Endothelial cell of umbilical vein (primary cell): ENCODE results near the gene COQ6. TPM values are rescaled to one million over a fixed set of nuclear protein-coding genes. Genes with fewer than 3 reads are reported as not detected.

Experiments used
- BruUV-seq: library from RNA; stranded (reverse); fragments of 400-500 nt; replicated peaks from 2 replicates; lab custom pipeline; 2021; lab: Mats Ljungman, UMichigan
- CTCF ChIA-PET: fragments of 300-600, 350-600 bp; sonication (Branson Sonifier 250); formaldehyde crosslinking; loops from one replicate; lab custom pipeline; 2021; ENCODE audit warnings: antibody characterized with exemption, inconsistent platforms; lab: Charles Lee
- POLR2A ChIA-PET: fragments of 300-600, 350-600 bp; sonication (Branson Sonifier 250); formaldehyde crosslinking; loops from one replicate; lab custom pipeline; 2021; ENCODE audit warnings: antibody characterized with exemption, inconsistent platforms; lab: Charles Lee
- DNase-seq: peaks from one replicate; pipeline ENCODE4 v3.0.0-alpha.2; 2011; ENCODE audit warnings: low read depth, low spot score
- FAIRE-seq: peaks from 2 replicates; lab custom pipeline; 2011; peaks lifted over from hg19 to GRCh38; lab: Jason Lieb, UNC
- H2AFZ ChIP-seq: 2 replicates; pipeline ENCODE4 v1.6.0; 2012; ENCODE audit warnings: low read depth, low read length, control low read depth, inconsistent platforms
- H3K27ac ChIP-seq: 2 replicates; pipeline ENCODE4 v1.5.1; 2011; ENCODE audit warnings: low read depth, mild to moderate bottlenecking, control low read depth, low read length, moderate library complexity; ENCODE audit not compliant: insufficient read depth
- H3K27me3 ChIP-seq, 2 experiments: 2 replicates each; pipeline versions ENCODE4 v1.6.0 to v1.6.1; 2011; ENCODE audit warnings: low read length in 2 of 2, mixed read lengths in 1 of 2; ENCODE audit not compliant: control insufficient read depth in 2 of 2, insufficient read depth in 2 of 2
- H3K36me3 ChIP-seq, 2 experiments: 2 replicates in 1 of 2; 3 replicates in 1 of 2; pipeline ENCODE4 v1.5.1; 2011; ENCODE audit warnings: low read length in 2 of 2, mild to moderate bottlenecking in 1 of 2, moderate library complexity in 1 of 2; ENCODE audit not compliant: control insufficient read depth in 2 of 2, insufficient read depth in 2 of 2; ENCODE audit errors: extremely low read depth in 1 of 2
- H3K4me1 ChIP-seq: 3 replicates; pipeline ENCODE4 v1.5.1; 2011; ENCODE audit warnings: mild to moderate bottlenecking, low read length; ENCODE audit not compliant: control insufficient read depth, insufficient read depth; ENCODE audit errors: extremely low read depth
- H3K4me2 ChIP-seq: 2 replicates; pipeline ENCODE4 v1.6.1; 2011; ENCODE audit warnings: low read length, control low read depth, mixed read lengths; ENCODE audit not compliant: insufficient read depth
- H3K4me3 ChIP-seq, 3 experiments: fragments of 200-600 bp in 1 of 3; sonication (generic), shearing (Covaris generic) in 1 of 3; replicated peaks in 1 of 3; 2 replicates each; pipeline ENCODE4 v1.5.1; 2011 to 2016; ENCODE audit warnings: control low read depth in 3 of 3, low read length in 3 of 3, mild to moderate bottlenecking in 2 of 3, inconsistent platforms in 1 of 3, low read depth in 1 of 3, moderate library complexity in 1 of 3; ENCODE audit not compliant: insufficient read depth in 1 of 3
- H3K79me2 ChIP-seq: 2 replicates; pipeline ENCODE4 v1.6.0; 2012; ENCODE audit warnings: low read length, inconsistent platforms; ENCODE audit not compliant: control insufficient read depth, insufficient read depth
- H3K9ac ChIP-seq: replicated peaks from 2 replicates; pipeline ENCODE3; 2011; ENCODE audit warnings: low read length, control low read depth; ENCODE audit not compliant: insufficient read depth; ENCODE audit errors: extremely low read depth
- H3K9me1 ChIP-seq: replicated peaks from 3 replicates; pipeline ENCODE4 v1.6.0; 2011; ENCODE audit warnings: mild to moderate bottlenecking, low read length; ENCODE audit not compliant: control insufficient read depth, insufficient read depth; ENCODE audit errors: extremely low read depth
- H3K9me3 ChIP-seq: replicated peaks from 2 replicates; pipeline ENCODE4 v1.5.1; 2012; ENCODE audit warnings: low read length, inconsistent platforms; ENCODE audit not compliant: control insufficient read depth, insufficient read depth
- H4K20me1 ChIP-seq: replicated peaks from 2 replicates; pipeline ENCODE3; 2011; ENCODE audit warnings: mild to moderate bottlenecking, low read length; ENCODE audit not compliant: control insufficient read depth, insufficient read depth; ENCODE audit errors: extremely low read depth
- CTCF ChIP-seq, 2 donors: IDR thresholded peaks; 1 replicate in 1 of 2; 2 replicates in 1 of 2; pipeline ENCODE4 v1.5.1; 2011; ENCODE audit warnings: low read length in 2 of 2, mild to moderate bottlenecking in 2 of 2, moderate library complexity in 2 of 2, control low read depth in 1 of 2, inconsistent platforms in 1 of 2, low read depth in 1 of 2; ENCODE audit not compliant: insufficient read depth in 1 of 2; ENCODE audit errors: extremely low read depth in 1 of 2
- EZH2 ChIP-seq: IDR thresholded peaks from 2 replicates; pipeline ENCODE4 v1.6.1; 2012; ENCODE audit warnings: borderline replicate concordance, low read depth, mild to moderate bottlenecking, moderate library complexity, low read length, inconsistent platforms; ENCODE audit not compliant: severe bottlenecking
- FOS ChIP-seq: IDR thresholded peaks from 2 replicates; pipeline ENCODE4 v1.6.1; 2011; ENCODE audit warnings: mild to moderate bottlenecking, low read length, moderate library complexity, borderline replicate concordance; ENCODE audit not compliant: insufficient read depth
- GATA2 ChIP-seq: IDR thresholded peaks from 2 replicates; pipeline ENCODE4 v1.7.0; 2011; ENCODE audit warnings: low read depth, mild to moderate bottlenecking, moderate library complexity, mixed read lengths, low read length; ENCODE audit not compliant: insufficient read length, insufficient read depth
- MAX ChIP-seq: IDR thresholded peaks from 2 replicates; pipeline ENCODE4 v1.6.1; 2011; ENCODE audit not compliant: insufficient read depth, insufficient read length
- MYC ChIP-seq: IDR thresholded peaks from one replicate; pipeline ENCODE4 v1.6.1; 2011; ENCODE audit warnings: mild to moderate bottlenecking, low read depth, low read length
- POLR2A ChIP-seq: IDR thresholded peaks from 2 replicates; pipeline ENCODE4 v1.6.1; 2012; ENCODE audit warnings: low read depth, mild to moderate bottlenecking, control low read depth, low read length
- POLR2AphosphoS5 ChIP-seq: IDR thresholded peaks from 2 replicates; pipeline ENCODE4 v1.6.1; 2012; ENCODE audit warnings: low read depth, mild to moderate bottlenecking, control low read depth, low read length, moderate library complexity; ENCODE audit not compliant: insufficient read depth
- dilution Hi-C: fragments of 300-500 bp; cut with MboI; formaldehyde crosslinking; loops from one replicate; pipeline ENCODE4 v1.15.0; 2019; ENCODE audit warnings: low sequenced_read_pairs; ENCODE audit not compliant: extremely low pct_ligation_motif_present
- intact Hi-C: fragments of 100-400 bp; cut with micrococcal nuclease; formaldehyde crosslinking; loops from one replicate; pipeline ENCODE4 v1.10.0; 2022
- polyA plus RNA-seq, 4 experiments: library from polyadenylated mRNA; depleted of rRNA in 3 of 4; stranded (reverse) in 3 of 4; unstranded in 1 of 4; fragments of >200 nt; gene quantifications; 2 replicates each; pipeline versions ENCODE4 v1.2.1 to v1.2.3, GENCODE V29; 2011 to 2012; ENCODE audit warnings: missing spikeins in 1 of 4
- total RNA-seq: library from RNA; stranded (reverse); gene quantifications from 2 replicates; pipeline ENCODE4 v1.2.3, GENCODE V29; 2021

COQ6 gene
- total and polyA plus RNA-seq, 2 donors (not counting 3 experiments of a cell fraction or from before 2014, with no cell fraction given), result 20.7 to 35.3 TPM

DNA sequence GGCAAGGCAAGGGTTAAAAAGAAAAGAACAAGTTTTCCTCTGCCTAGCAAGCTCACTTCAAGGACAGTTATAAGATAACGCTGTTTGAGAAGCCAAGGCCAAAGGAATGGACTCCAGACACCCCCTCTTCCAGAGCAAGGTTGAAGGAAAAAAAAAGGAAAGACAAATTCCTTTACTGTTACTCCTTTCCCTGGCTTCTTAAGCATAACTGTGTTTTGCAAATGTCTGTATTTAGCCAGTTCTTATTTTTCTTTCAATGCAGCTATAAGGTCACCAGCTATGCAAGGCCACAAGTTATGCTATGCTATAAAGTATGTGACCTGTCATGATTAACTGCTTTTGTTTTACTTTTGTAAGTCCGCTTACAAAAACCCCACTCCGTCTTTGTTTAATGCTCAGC, 36.8 kb upstream of the COQ6 start:
- TF ChIP-seq POLR2A (no peak), MAX (no peak), CTCF (IDR thresholded peaks at IDR 0.05; ENCODE audit: extremely low read depth in 1 of 2, insufficient read depth in 1 of 2, low read depth in 1 of 2, low read length in 2 of 2) (no peak), EZH2 (no peak), GATA2 (no peak), MYC (no peak), POLR2AphosphoS5 (no peak), FOS (no peak)
- dilution Hi-C loops, result no loop called here
- peaks cover 23 to 31% of the 10 kb centered on the region in 2 experiments for H3K36me3 ChIP-seq
- no peak for FAIRE-seq
- H4K20me1 ChIP-seq, result no peaks in the 10 kb centered on the region
- no peak overlapping the region for H3K27ac ChIP-seq
- H3K27me3 ChIP-seq, result no peaks in the 10 kb centered on the region
- H3K9me1 ChIP-seq, result no peaks in the 10 kb centered on the region
- no peak overlapping the region for H2AFZ ChIP-seq
- H3K4me2 ChIP-seq, result no peak overlapping the region
- CTCF ChIA-PET, result interaction anchor here (0.6 to 1.2 kb wide), 2 partner anchors 23 to 405 kb away, joined by 5 to 6 read pairs; no protein-coding TSS in a partner anchor
- no peak overlapping the region for H3K4me3 ChIP-seq
- intact Hi-C loops, result no loop called here
- H3K9me3 ChIP-seq, result no peaks in the 10 kb centered on the region
- BruUV-seq, result no TSS peak
- H3K9ac ChIP-seq, result no peak overlapping the region
- H3K4me1 ChIP-seq, result no peaks in the 10 kb centered on the region
- no peak for DNase-seq
- POLR2A ChIA-PET, result no interaction called here
- peaks cover 5% of the 10 kb centered on the region for H3K79me2 ChIP-seq
